Measurements from ENCODE around the gene CABP5. TPM values are rescaled to one million over a fixed set of nuclear protein-coding genes. Genes with fewer than 3 reads are reported as not detected.

Gene CABP5
- total RNA-seq, 2 experiments from 2014 or later = not detected

GRCh38 chr19:48053856-48054255 lies 10.0 kb upstream of the CABP5 start:
- Mint-ChIP-seq H3K36me3 (no peaks in the 10 kb centered on the region), H3K27me3 (no peaks in the 10 kb centered on the region), H3K27ac (no peak overlapping the region), H3K9me3 (no peaks in the 10 kb centered on the region), H3K4me1 (no peaks in the 10 kb centered on the region), H3K4me3 (no peak overlapping the region)
- ATAC-seq (ENCODE audit: low read depth) (no peak), DNase-seq (no peak)
- POLR2A ChIA-PET = no interaction called here

- no peak overlapping the region for H3K4me3 Mint-ChIP-seq
- no peaks in the 10 kb centered on the region for H3K9me3 Mint-ChIP-seq
- no peaks in the 10 kb centered on the region for H3K4me1 Mint-ChIP-seq
- H3K27ac Mint-ChIP-seq = no peak overlapping the region
- H3K36me3 Mint-ChIP-seq = no peaks in the 10 kb centered on the region
- ATAC-seq (ENCODE audit: low read depth) = no peak
- DNase-seq = no peak
- POLR2A ChIA-PET = no interaction called here
- H3K27me3 Mint-ChIP-seq = no peaks in the 10 kb centered on the region
These were observed 9.2 kb upstream of the CABP5 start for GRCh38 chr19:48053076-48053475.

- H3K27me3 Mint-ChIP-seq = no peaks in the 10 kb centered on the region
- ATAC-seq (ENCODE audit: low read depth) (no peak), DNase-seq (no peak)
- H3K36me3 Mint-ChIP-seq = no peaks in the 10 kb centered on the region
- H3K27ac Mint-ChIP-seq = no peak overlapping the region
- POLR2A ChIA-PET = no interaction called here
- H3K9me3 Mint-ChIP-seq = no peaks in the 10 kb centered on the region
- H3K4me1 Mint-ChIP-seq = no peaks in the 10 kb centered on the region
- no peak overlapping the region for H3K4me3 Mint-ChIP-seq
These were observed 7.6 kb upstream of the CABP5 start for GRCh38 chr19:48051335-48052033.

GRCh38 chr19:48044561-48044960 lies 682 bp upstream of the CABP5 start:
- POLR2A ChIA-PET = no interaction called here
- Mint-ChIP-seq H3K36me3 (no peaks in the 10 kb centered on the region), H3K27me3 (peaks cover 9% of the 10 kb centered on the region), H3K4me1 (no peaks in the 10 kb centered on the region), H3K9me3 (no peaks in the 10 kb centered on the region), H3K27ac (no peak overlapping the region), H3K4me3 (no peak overlapping the region)
- DNase-seq (no peak), ATAC-seq (ENCODE audit: low read depth) (no peak)

GRCh38 chr19:48041877-48042580 lies 1.9 kb downstream of the CABP5 start:
- ATAC-seq (ENCODE audit: low read depth) (no peak), DNase-seq (no peak)
- Mint-ChIP-seq H3K27me3 (peaks cover 12% of the 10 kb centered on the region), H3K4me3 (no peak overlapping the region), H3K36me3 (no peaks in the 10 kb centered on the region), H3K27ac (no peak overlapping the region), H3K9me3 (no peaks in the 10 kb centered on the region), H3K4me1 (no peaks in the 10 kb centered on the region)
- POLR2A ChIA-PET = no interaction called here

- H3K27me3 Mint-ChIP-seq = peaks cover 6% of the 10 kb centered on the region
- POLR2A ChIA-PET = no interaction called here
These were observed 7.1 kb downstream of the CABP5 start for GRCh38 chr19:48036765-48037164.

GRCh38 chr19:48033604-48034003 lies 10.3 kb downstream of the CABP5 start:
- no peak overlapping the region for H3K27ac Mint-ChIP-seq
- POLR2A ChIA-PET = no interaction called here
- peaks cover 7% of the 10 kb centered on the region for H3K9me3 Mint-ChIP-seq
- H3K4me1 Mint-ChIP-seq = no peaks in the 10 kb centered on the region
- ATAC-seq (ENCODE audit: low read depth) (no peak), DNase-seq (no peak)
- H3K27me3 Mint-ChIP-seq = no peaks in the 10 kb centered on the region
- no peaks in the 10 kb centered on the region for H3K36me3 Mint-ChIP-seq
- no peak overlapping the region for H3K4me3 Mint-ChIP-seq

More at GRCh38 chr19:48036765-48037164, 7.1 kb downstream of the CABP5 start:
- no peaks in the 10 kb centered on the region for H3K36me3 Mint-ChIP-seq
- peaks cover 7% of the 10 kb centered on the region for H3K9me3 Mint-ChIP-seq
- H3K4me3 Mint-ChIP-seq = no peak overlapping the region
- no peak for DNase-seq
- H3K27ac Mint-ChIP-seq = no peak overlapping the region
- H3K4me1 Mint-ChIP-seq = no peaks in the 10 kb centered on the region
- ATAC-seq (ENCODE audit: low read depth) = no peak

- no peaks in the 10 kb centered on the region for H3K9me3 Mint-ChIP-seq
- H3K27me3 Mint-ChIP-seq = peaks cover 7% of the 10 kb centered on the region
- ATAC-seq (ENCODE audit: low read depth) = no peak
These were observed 13.8 kb downstream of the CABP5 start for GRCh38 chr19:48030073-48030472.

GRCh38 chr19:48029431-48029830 lies 14.4 kb downstream of the CABP5 start:
- no peaks in the 10 kb centered on the region for H3K36me3 Mint-ChIP-seq
- H3K27ac Mint-ChIP-seq = no peak overlapping the region
- DNase-seq (no peak), ATAC-seq (ENCODE audit: low read depth) (no peak)
- no peaks in the 10 kb centered on the region for H3K9me3 Mint-ChIP-seq
- no peaks in the 10 kb centered on the region for H3K4me1 Mint-ChIP-seq
- H3K4me3 Mint-ChIP-seq = no peak overlapping the region
- POLR2A ChIA-PET = no interaction called here
- H3K27me3 Mint-ChIP-seq = peaks cover 7% of the 10 kb centered on the region

More at GRCh38 chr19:48030073-48030472, 13.8 kb downstream of the CABP5 start:
- H3K4me3 Mint-ChIP-seq = no peak overlapping the region
- DNase-seq = no peak
- no peaks in the 10 kb centered on the region for H3K4me1 Mint-ChIP-seq
- POLR2A ChIA-PET = no interaction called here
- no peak overlapping the region for H3K27ac Mint-ChIP-seq
- no peaks in the 10 kb centered on the region for H3K36me3 Mint-ChIP-seq

- Mint-ChIP-seq H3K27me3 (peaks cover 8% of the 10 kb centered on the region), H3K9me3 (no peaks in the 10 kb centered on the region), H3K27ac (no peak overlapping the region), H3K4me3 (no peak overlapping the region), H3K36me3 (no peaks in the 10 kb centered on the region), H3K4me1 (no peaks in the 10 kb centered on the region)
- ATAC-seq (ENCODE audit: low read depth) (no peak), DNase-seq (no peak)
- POLR2A ChIA-PET = no interaction called here
These were observed 18.4 kb downstream of the CABP5 start for GRCh38 chr19:48025480-48025879.

- Mint-ChIP-seq H3K27me3 (peaks cover 8% of the 10 kb centered on the region), H3K4me3 (no peak overlapping the region), H3K9me3 (no peaks in the 10 kb centered on the region), H3K36me3 (no peaks in the 10 kb centered on the region), H3K27ac (no peak overlapping the region), H3K4me1 (no peaks in the 10 kb centered on the region)
- ATAC-seq (ENCODE audit: low read depth) (no peak), DNase-seq (no peak)
- POLR2A ChIA-PET = no interaction called here
These were observed 20.4 kb downstream of the CABP5 start for GRCh38 chr19:48023518-48023917.

GRCh38 chr19:48023011-48023410 lies 20.9 kb downstream of the CABP5 start:
- no peak overlapping the region for H3K27ac Mint-ChIP-seq
- POLR2A ChIA-PET = no interaction called here
- DNase-seq = no peak
- ATAC-seq (ENCODE audit: low read depth) = no peak
- H3K4me1 Mint-ChIP-seq = no peaks in the 10 kb centered on the region
- H3K9me3 Mint-ChIP-seq = no peaks in the 10 kb centered on the region
- no peaks in the 10 kb centered on the region for H3K36me3 Mint-ChIP-seq
- H3K27me3 Mint-ChIP-seq = peaks cover 8% of the 10 kb centered on the region
- no peak overlapping the region for H3K4me3 Mint-ChIP-seq

- no peak for ATAC-seq (ENCODE audit: low read depth)
- peaks cover 5% of the 10 kb centered on the region for H3K27me3 Mint-ChIP-seq
- H3K4me3 Mint-ChIP-seq = no peak overlapping the region
These were observed 23.2 kb downstream of the CABP5 start for GRCh38 chr19:48020686-48021085.

GRCh38 chr19:48010932-48011758 lies 32.7 kb downstream of the CABP5 start:
- ATAC-seq (ENCODE audit: low read depth) = no peak
- no peaks in the 10 kb centered on the region for H3K27me3 Mint-ChIP-seq
- no peak overlapping the region for H3K4me3 Mint-ChIP-seq

More at GRCh38 chr19:48020686-48021085, 23.2 kb downstream of the CABP5 start:
- no peak for DNase-seq
- Mint-ChIP-seq H3K36me3 (no peaks in the 10 kb centered on the region), H3K27ac (no peak overlapping the region), H3K9me3 (no peaks in the 10 kb centered on the region), H3K4me1 (no peaks in the 10 kb centered on the region)
- POLR2A ChIA-PET = no interaction called here

More at GRCh38 chr19:48010932-48011758, 32.7 kb downstream of the CABP5 start:
- POLR2A ChIA-PET = no interaction called here
- no peaks in the 10 kb centered on the region for H3K4me1 Mint-ChIP-seq
- no peaks in the 10 kb centered on the region for H3K36me3 Mint-ChIP-seq
- DNase-seq = no peak
- H3K27ac Mint-ChIP-seq = no peak overlapping the region
- no peaks in the 10 kb centered on the region for H3K9me3 Mint-ChIP-seq
